ENCODE measurements around the gene PDCD2L.

DNA sequence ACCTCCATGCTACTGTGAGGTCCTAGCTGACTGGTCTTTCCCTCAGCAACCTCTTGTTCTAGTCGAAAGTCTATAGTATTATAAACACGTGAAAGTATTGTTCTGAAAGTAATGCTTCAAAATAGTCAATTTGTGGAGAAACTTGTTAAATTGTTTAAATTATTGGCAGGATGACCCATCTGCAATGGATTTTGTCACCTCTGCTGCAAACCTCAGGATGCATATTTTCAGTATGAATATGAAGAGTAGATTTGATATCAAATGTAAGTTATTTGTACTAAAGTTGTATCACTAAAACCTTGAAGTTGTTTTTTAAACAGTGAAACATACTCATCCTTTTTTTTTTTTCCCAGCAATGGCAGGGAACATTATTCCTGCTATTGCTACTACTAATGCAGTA, 49.9 kb downstream of the PDCD2L start:
- TF ChIP-seq EP300 (IDR thresholded peaks at IDR 0.05) (no peak), CTCF (IDR thresholded peaks at IDR 0.05) (no peak)

Data from upper lobe of left lung (tissue), 4 donors.